HepG2 (cell line): ENCODE results near the gene DALRD3. TPM values are rescaled to one million over a fixed set of nuclear protein-coding genes. Genes with fewer than 3 reads are reported as not detected.

ENCODE experiments used
- ADNP ChIP-seq: sonication (generic); formaldehyde crosslinking; IDR thresholded peaks from 2 replicates; pipeline ENCODE4 v1.4.0; 2020; ENCODE audit warnings: missing genetic modification reagents
- ERF ChIP-seq: IDR thresholded peaks from 2 replicates; pipeline ENCODE4 v1.6.1; 2018; ENCODE audit warnings: missing biosample characterization, missing genetic modification reagents
- FIP1L1 ChIP-seq: fragments of 200-400 bp; formaldehyde crosslinking; IDR thresholded peaks from 2 replicates; pipeline ENCODE4 v1.6.1; 2018; ENCODE audit warnings: low read depth, mild to moderate bottlenecking, low read length, moderate library complexity, borderline replicate concordance; ENCODE audit not compliant: insufficient read depth
- FOXP1 ChIP-seq, 2 experiments: fragments of 450-650 bp in 1 of 2; IDR thresholded peaks; 2 replicates each; pipeline ENCODE4 v1.6.1; 2017 to 2018; ENCODE audit warnings: antibody characterized with exemption in 1 of 2
- MXD4 ChIP-seq: IDR thresholded peaks from 2 replicates; pipeline ENCODE4 v1.6.1; 2016; ENCODE audit warnings: mild to moderate bottlenecking, missing biosample characterization, missing genetic modification reagents
- NFATC3 ChIP-seq: sonication (generic); formaldehyde crosslinking; IDR thresholded peaks from 2 replicates; pipeline ENCODE4 v1.5.1; 2020; ENCODE audit warnings: mild to moderate bottlenecking, missing genetic modification reagents
- SMARCC2 ChIP-seq: fragments of 450-650 bp; IDR thresholded peaks from 2 replicates; pipeline ENCODE4 v1.6.1; 2017; ENCODE audit warnings: antibody characterized with exemption, mild to moderate bottlenecking
- TGIF2 ChIP-seq: IDR thresholded peaks from 2 replicates; pipeline ENCODE4 v1.6.1; 2016; ENCODE audit warnings: control low read depth, missing compliant biosample characterization
- ZBTB10 ChIP-seq: sonication (generic); formaldehyde crosslinking; IDR thresholded peaks from 2 replicates; pipeline ENCODE4 v1.4.0; 2020; ENCODE audit warnings: missing genetic modification reagents, borderline replicate concordance
- ZFX ChIP-seq: sonication (generic); formaldehyde crosslinking; IDR thresholded peaks from 2 replicates; pipeline ENCODE4 v1.4.0; 2020; ENCODE audit warnings: mild to moderate bottlenecking, low read depth, missing genetic modification reagents, moderate library complexity
- ZFY ChIP-seq: sonication (generic); formaldehyde crosslinking; IDR thresholded peaks from 2 replicates; pipeline ENCODE4 v1.4.0; 2020; ENCODE audit warnings: missing genetic modification reagents
- ZMYM3 ChIP-seq: sonication (generic); formaldehyde crosslinking; IDR thresholded peaks from 2 replicates; pipeline ENCODE4 v1.5.1; 2020; ENCODE audit warnings: mild to moderate bottlenecking, missing genetic modification reagents
- ZNF224 ChIP-seq: sonication (generic); formaldehyde crosslinking; IDR thresholded peaks from 2 replicates; pipeline ENCODE4 v1.5.0; 2020; ENCODE audit warnings: mild to moderate bottlenecking, missing genetic modification reagents
- ZNF431 ChIP-seq: sonication (generic); formaldehyde crosslinking; IDR thresholded peaks from 2 replicates; pipeline ENCODE4 v1.9.0; 2022; ENCODE audit warnings: missing genetic modification reagents, low read depth, mild to moderate bottlenecking, borderline replicate concordance
- ZNF501 ChIP-seq: sonication (generic); formaldehyde crosslinking; IDR thresholded peaks from 2 replicates; pipeline ENCODE4 v1.5.1; 2020; ENCODE audit warnings: mild to moderate bottlenecking, moderate library complexity, missing genetic modification reagents
- ZNF512 ChIP-seq: sonication (generic); formaldehyde crosslinking; IDR thresholded peaks from 2 replicates; pipeline ENCODE4 v1.4.0; 2020; ENCODE audit warnings: mild to moderate bottlenecking, missing genetic modification reagents
- ZNF878 ChIP-seq: sonication (generic); formaldehyde crosslinking; IDR thresholded peaks from 2 replicates; pipeline ENCODE4 v1.8.1; 2023; ENCODE audit warnings: mild to moderate bottlenecking, missing genetic modification reagents, moderate library complexity
- polyA plus RNA-seq, 8 experiments: library from polyadenylated mRNA; depleted of rRNA in 3 of 8; stranded (reverse) in 7 of 8; unstranded in 1 of 8; fragments of >200 nt; fragmentation: Illumina TruSeq in 4 of 8; extraction: Trizol in 4 of 8; gene quantifications; 2 replicates each; pipeline versions ENCODE4 v1.2.1 to v1.2.3, GENCODE V29; 2011 to 2016; ENCODE audit warnings: low read depth in 4 of 8, missing spikeins in 1 of 8, mixed read lengths in 1 of 8; ENCODE audit not compliant: insufficient read depth in 1 of 8
- total RNA-seq, 5 experiments: library from RNA; depleted of rRNA; stranded (reverse); fragments of >200 nt; fragmentation: Illumina TruSeq; extraction: Trizol; gene quantifications; 2 replicates each; pipeline ENCODE4 v1.2.3, GENCODE V29; 2016; ENCODE audit warnings: low read depth in 1 of 5
- TF ChIP-seq, protein P1 (sequence below): sonication (generic); formaldehyde crosslinking; IDR thresholded peaks from 2 replicates; pipeline ENCODE4 v1.4.0; 2020; ENCODE audit warnings: missing genetic modification reagents, borderline replicate concordance

Gene DALRD3
- total and polyA plus RNA-seq, 2 of the 13 experiments (the other 11 are each of a cell fraction or from before 2014, with no cell fraction given): 19.9 to 36.5 TPM

DNA sequence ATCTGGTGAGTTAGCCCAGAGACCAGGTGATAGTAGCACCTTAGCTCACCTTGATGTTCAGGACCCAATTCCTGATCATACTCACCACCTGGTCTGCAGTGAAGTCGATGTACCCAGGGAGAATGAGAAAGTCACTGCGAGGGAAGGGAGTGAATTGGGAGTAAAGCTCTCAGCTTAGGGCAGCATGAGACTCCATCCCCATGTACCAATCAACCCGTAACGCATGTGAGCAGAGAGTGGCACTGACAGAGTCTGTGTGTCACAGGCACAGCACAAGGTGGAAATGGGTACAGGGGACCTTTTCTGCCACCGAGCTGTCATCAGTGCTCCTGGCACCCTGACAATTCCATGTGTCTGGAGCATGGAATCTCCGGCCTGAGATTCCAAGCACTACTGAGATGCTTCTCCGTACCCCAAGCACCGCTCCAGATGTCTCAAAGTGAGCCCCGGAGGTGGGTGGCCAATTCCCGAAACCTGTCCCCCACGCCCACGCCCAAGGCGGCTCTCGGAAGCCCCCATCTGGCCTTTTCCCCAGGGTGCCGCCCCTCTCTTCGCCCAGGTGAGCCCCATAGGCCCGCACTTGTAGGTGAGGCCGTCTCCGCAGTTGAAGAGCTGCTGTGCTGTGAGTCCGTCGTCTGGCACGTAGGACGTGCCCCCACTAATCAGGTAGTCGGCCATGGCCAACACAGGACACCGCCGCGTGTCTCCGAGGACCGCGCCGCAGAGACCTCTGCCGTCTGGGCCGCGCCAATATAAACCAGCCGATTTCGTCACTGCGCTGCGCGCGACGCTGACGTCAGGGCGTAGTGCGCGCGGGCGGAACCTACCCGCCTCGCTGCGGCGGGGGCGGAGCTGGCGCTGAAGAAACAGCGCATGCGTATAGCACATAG is 10.5 kb upstream of the DALRD3 start, which contains the start of gene IMPDH2 (continued):
- TF ChIP-seq FOXP1 (IDR thresholded peaks at IDR 0.05) (no peak), FOXP1 (CRISPR knock-in tag; IDR thresholded peaks at IDR 0.05) (no peak; the same call in 1 of the 2 replicates), SMARCC2 (no peak), ZNF878 (no peak; the same call in 1 of the 2 replicates), ZNF501 (CRISPR knock-in tag) (peak; percentile 86), ZFY (CRISPR knock-in tag) (peak; percentile 96), ZNF431 (no peak; the same call in 1 of the 2 replicates), TGIF2 (CRISPR knock-in tag) (peak; percentile 85), ADNP (CRISPR knock-in tag) (no peak), ERF (CRISPR knock-in tag) (peak; percentile 96), ZNF224 (CRISPR knock-in tag) (peak; percentile 98), ZBTB10 (CRISPR knock-in tag) (no peak), ZFX (CRISPR knock-in tag) (peak; percentile 97), ZNF512 (CRISPR knock-in tag) (no peak), NFATC3 (peak; percentile 83; the same call in 1 of the 2 replicates), MXD4 (peak; percentile 97), ZMYM3 (CRISPR knock-in tag) (0 out of 2 replicates have a peak, but pooled peaks have one; percentile 43), FIP1L1 (peak; percentile 77; the same call in 1 of the 2 replicates)
- TF ChIP-seq, protein P1, sequence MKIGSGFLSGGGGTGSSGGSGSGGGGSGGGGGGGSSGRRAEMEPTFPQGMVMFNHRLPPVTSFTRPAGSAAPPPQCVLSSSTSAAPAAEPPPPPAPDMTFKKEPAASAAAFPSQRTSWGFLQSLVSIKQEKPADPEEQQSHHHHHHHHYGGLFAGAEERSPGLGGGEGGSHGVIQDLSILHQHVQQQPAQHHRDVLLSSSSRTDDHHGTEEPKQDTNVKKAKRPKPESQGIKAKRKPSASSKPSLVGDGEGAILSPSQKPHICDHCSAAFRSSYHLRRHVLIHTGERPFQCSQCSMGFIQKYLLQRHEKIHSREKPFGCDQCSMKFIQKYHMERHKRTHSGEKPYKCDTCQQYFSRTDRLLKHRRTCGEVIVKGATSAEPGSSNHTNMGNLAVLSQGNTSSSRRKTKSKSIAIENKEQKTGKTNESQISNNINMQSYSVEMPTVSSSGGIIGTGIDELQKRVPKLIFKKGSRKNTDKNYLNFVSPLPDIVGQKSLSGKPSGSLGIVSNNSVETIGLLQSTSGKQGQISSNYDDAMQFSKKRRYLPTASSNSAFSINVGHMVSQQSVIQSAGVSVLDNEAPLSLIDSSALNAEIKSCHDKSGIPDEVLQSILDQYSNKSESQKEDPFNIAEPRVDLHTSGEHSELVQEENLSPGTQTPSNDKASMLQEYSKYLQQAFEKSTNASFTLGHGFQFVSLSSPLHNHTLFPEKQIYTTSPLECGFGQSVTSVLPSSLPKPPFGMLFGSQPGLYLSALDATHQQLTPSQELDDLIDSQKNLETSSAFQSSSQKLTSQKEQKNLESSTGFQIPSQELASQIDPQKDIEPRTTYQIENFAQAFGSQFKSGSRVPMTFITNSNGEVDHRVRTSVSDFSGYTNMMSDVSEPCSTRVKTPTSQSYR (CRISPR knock-in tag): peak; percentile 39; the same call in 1 of the 2 replicates
